ENCODE data around the gene PLEKHG5.

Gene PLEKHG5

DNA sequence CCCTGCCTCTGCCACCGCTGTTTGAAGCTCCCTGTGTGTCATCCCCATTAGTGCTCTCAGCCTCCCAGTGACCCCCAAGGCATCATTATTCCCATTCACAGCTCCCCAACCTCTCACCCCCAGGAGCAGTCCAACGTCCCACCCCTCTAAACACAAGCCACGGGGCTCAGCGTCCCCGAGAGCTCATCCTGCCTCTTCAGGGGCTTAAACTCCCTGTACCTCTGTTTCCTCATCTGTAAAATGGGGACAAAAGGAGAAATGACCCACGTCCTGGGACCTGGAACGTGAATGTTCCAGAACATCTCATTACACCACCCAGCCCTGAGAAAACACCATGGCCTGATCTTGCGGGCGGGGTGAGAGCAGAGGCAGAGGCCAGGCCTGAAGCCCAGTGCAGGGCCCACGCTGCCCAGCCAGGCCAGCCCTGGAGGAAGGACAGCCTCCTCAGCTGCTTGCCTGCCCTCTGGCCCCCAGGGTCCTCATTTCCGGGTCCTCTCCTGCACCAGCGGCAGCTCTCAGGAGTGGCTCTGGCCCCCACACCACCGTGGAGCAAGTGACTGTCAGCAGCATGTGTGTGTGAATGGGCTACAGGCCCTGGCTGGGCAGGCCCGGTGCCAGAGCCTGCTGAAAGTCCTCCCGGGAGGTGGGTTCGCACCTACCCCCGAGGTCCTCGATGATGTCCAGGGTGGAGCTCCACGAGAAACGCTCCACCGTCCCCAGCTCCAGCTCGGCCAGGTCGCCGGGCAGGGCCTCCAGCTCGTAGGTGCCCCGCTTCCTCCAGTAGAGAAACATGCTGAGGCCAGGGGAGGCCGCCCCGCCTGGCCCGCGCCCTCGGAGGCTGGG, 14.1 kb upstream of the PLEKHG5 start:
- Mint-ChIP-seq H3K9me3 (no peaks in the 10 kb centered on the region), H3K4me1 (no peaks in the 10 kb centered on the region), H3K27me3 (peaks cover 3% of the 10 kb centered on the region), H3K27ac (no peak overlapping the region), H3K4me3 (no peak overlapping the region), H3K36me3 (ENCODE audit: low read depth) (no peaks in the 10 kb centered on the region)
- DNase-seq (no peak), ATAC-seq (no peak)

DNA sequence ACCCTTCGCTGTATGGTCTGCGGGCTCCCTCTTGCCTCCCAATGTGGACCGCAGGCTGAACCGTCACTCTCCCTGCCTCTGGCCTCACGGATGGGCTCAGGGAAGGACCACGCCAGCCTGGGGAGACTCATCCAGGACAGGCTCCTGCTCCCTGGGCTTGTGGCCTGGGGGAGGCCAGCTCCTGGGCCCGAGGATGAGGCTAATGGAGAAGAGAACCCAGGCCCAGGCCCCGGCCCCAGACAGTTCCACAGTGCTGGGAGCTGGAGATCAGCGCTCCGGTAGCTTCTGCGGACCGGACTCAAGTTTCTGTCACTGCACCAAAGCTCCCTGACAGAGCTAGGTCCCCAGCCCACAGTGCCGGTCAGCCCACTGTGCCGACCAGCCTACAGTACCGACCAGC, 13.4 kb upstream of the PLEKHG5 start:
- H3K9me3 Mint-ChIP-seq, result no peaks in the 10 kb centered on the region
- H3K36me3 Mint-ChIP-seq (ENCODE audit: low read depth), result no peaks in the 10 kb centered on the region
- no peak overlapping the region for H3K27ac Mint-ChIP-seq
- DNase-seq (no peak), ATAC-seq (no peak)
- H3K27me3 Mint-ChIP-seq, result peaks cover 3% of the 10 kb centered on the region
- H3K4me1 Mint-ChIP-seq, result no peaks in the 10 kb centered on the region
- no peak overlapping the region for H3K4me3 Mint-ChIP-seq

GRCh38 chr1:6503884-6504602, 12.6 kb upstream of the PLEKHG5 start:
- Mint-ChIP-seq H3K4me1 (no peaks in the 10 kb centered on the region), H3K9me3 (no peaks in the 10 kb centered on the region), H3K27ac (no peak overlapping the region), H3K4me3 (no peak overlapping the region), H3K27me3 (peaks cover 3% of the 10 kb centered on the region), H3K36me3 (ENCODE audit: low read depth) (no peaks in the 10 kb centered on the region)
- DNase-seq (no peak), ATAC-seq (no peak)

- peaks cover 7% of the 10 kb centered on the region for H3K4me1 Mint-ChIP-seq
- H3K27ac Mint-ChIP-seq, result no peak overlapping the region
- no peaks in the 10 kb centered on the region for H3K36me3 Mint-ChIP-seq (ENCODE audit: low read depth)
- no peak overlapping the region for H3K4me3 Mint-ChIP-seq
- no peaks in the 10 kb centered on the region for H3K9me3 Mint-ChIP-seq
- ATAC-seq (no peak), DNase-seq (no peak)
- peaks cover 3% of the 10 kb centered on the region for H3K27me3 Mint-ChIP-seq
Observed at GRCh38 chr1:6502000-6502891, 10.8 kb upstream of the PLEKHG5 start.

- no peaks in the 10 kb centered on the region for H3K36me3 Mint-ChIP-seq (ENCODE audit: low read depth)
Observed at GRCh38 chr1:6501279-6501813, 9.9 kb upstream of the PLEKHG5 start.

GRCh38 chr1:6500544-6501278, 9.2 kb upstream of the PLEKHG5 start:
- peaks cover 10% of the 10 kb centered on the region for H3K4me1 Mint-ChIP-seq
- H3K27ac Mint-ChIP-seq, result no peak overlapping the region
- DNase-seq (no peak), ATAC-seq (no peak)
- H3K27me3 Mint-ChIP-seq, result peaks cover 3% of the 10 kb centered on the region
- no peaks in the 10 kb centered on the region for H3K9me3 Mint-ChIP-seq
- no peak overlapping the region for H3K4me3 Mint-ChIP-seq
- H3K36me3 Mint-ChIP-seq (ENCODE audit: low read depth), result no peaks in the 10 kb centered on the region

More at GRCh38 chr1:6501279-6501813, 9.9 kb upstream of the PLEKHG5 start:
- no peak overlapping the region for H3K27ac Mint-ChIP-seq
- DNase-seq (no peak), ATAC-seq (no peak)
- H3K9me3 Mint-ChIP-seq, result no peaks in the 10 kb centered on the region
- H3K4me1 Mint-ChIP-seq, result peaks cover 10% of the 10 kb centered on the region
- no peak overlapping the region for H3K4me3 Mint-ChIP-seq
- peaks cover 3% of the 10 kb centered on the region for H3K27me3 Mint-ChIP-seq

DNA sequence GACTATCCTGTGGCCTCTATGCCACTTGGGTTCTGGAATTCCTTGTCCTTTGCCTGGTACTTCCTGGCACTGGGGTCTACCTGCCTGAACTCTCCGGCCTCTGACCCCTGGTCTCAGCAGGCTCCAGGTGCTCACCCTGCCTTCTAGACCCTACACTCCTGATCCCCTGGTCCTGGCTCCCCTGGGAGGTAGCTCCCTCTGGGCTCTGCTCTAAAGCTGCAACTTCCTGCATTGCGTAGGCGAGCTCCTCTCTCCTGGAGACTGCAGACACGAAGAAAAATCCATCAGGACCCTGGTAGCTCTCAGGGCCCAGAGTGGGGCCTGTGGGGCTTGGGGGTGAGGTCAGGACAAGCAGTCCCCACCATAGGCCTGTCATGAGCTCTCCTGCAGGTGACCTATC, 7.8 kb upstream of the PLEKHG5 start:
- Mint-ChIP-seq H3K9me3 (no peaks in the 10 kb centered on the region), H3K4me1 (peaks cover 10% of the 10 kb centered on the region), H3K27ac (no peak overlapping the region), H3K27me3 (peaks cover 3% of the 10 kb centered on the region), H3K4me3 (no peak overlapping the region), H3K36me3 (ENCODE audit: low read depth) (no peaks in the 10 kb centered on the region)
- no peak for ATAC-seq
- no peak for DNase-seq

DNA sequence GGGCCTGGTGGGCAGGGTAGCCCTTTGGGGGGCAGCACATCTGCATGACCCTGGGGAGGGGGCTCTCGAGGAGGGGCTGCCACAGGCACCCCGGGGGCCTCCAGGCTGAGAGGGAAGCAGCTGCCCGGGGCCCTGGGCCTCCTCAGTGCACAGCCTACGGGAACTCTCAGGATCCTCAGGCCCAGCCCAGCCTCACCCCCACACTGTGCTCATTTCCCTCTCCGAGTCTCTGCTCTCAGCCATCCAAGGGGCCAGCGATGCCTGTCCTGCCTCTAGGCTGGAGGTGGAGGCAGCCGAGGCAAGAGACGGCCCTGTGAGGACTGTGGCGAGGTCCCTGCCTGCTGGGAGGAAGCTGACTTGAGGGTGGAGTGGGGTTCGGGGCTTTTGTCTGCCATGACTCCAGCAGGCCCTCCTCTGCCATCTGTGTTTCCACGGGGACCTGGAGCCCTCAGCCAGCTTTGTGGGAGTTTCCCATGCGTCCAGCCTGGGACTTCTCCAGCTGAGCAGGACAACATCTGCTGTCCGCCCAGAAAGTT, 7.2 kb upstream of the PLEKHG5 start:
- peaks cover 10% of the 10 kb centered on the region for H3K4me1 Mint-ChIP-seq
- H3K36me3 Mint-ChIP-seq (ENCODE audit: low read depth), result no peaks in the 10 kb centered on the region
- DNase-seq (no peak), ATAC-seq (no peak)
- H3K27ac Mint-ChIP-seq, result no peak overlapping the region
- no peaks in the 10 kb centered on the region for H3K9me3 Mint-ChIP-seq
- no peak overlapping the region for H3K4me3 Mint-ChIP-seq
- peaks cover 3% of the 10 kb centered on the region for H3K27me3 Mint-ChIP-seq

DNA sequence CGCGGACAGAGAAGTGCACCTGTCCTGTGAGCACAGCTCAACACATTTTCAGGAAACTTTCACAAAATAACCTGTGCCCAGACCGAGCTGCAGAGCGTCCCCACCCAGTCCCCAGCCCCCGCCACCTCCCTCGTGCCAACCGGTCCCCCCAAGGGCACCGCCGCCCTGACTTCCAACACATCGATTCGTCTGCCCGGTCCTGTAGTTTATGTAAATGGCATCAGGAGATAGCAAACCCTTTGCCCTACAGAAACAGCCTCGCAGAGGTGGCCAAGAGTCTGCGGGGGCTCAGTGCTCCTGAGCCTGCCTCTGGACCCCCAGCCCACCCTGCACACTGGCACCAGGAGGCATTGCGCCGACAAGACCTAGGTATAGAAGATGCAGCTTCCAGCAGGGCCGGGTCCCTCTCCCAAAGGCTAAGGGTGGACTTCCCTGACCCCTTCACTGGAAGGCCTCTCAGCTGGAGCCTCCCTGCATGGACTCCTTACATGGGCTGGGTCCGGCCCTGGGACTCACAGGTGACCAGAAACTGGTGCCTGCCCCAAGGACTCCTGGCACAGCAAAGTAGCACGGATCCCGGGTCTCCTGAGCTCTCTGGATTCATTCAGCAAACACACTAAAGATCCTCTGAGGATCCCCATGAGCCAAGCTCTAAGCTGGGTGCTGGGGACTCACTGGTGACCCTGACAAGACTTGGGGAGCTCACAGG, 6.6 kb upstream of the PLEKHG5 start:
- Mint-ChIP-seq H3K36me3 (ENCODE audit: low read depth) (no peaks in the 10 kb centered on the region), H3K9me3 (no peaks in the 10 kb centered on the region), H3K27me3 (peaks cover 3% of the 10 kb centered on the region), H3K4me3 (peak overlapping the region; percentile 60), H3K4me1 (peaks cover 14% of the 10 kb centered on the region), H3K27ac (no peak overlapping the region)
- no peak for DNase-seq
- ATAC-seq, result no peak

GRCh38 chr1:6497215-6497866, 5.9 kb upstream of the PLEKHG5 start:
- Mint-ChIP-seq H3K27ac (no peak overlapping the region), H3K4me1 (peaks cover 14% of the 10 kb centered on the region), H3K9me3 (no peaks in the 10 kb centered on the region), H3K27me3 (peaks cover 3% of the 10 kb centered on the region), H3K4me3 (peak overlapping the region; percentile 60), H3K36me3 (ENCODE audit: low read depth) (no peaks in the 10 kb centered on the region)
- DNase-seq (peak; percentile 46), ATAC-seq (peak; percentile 35)

DNA sequence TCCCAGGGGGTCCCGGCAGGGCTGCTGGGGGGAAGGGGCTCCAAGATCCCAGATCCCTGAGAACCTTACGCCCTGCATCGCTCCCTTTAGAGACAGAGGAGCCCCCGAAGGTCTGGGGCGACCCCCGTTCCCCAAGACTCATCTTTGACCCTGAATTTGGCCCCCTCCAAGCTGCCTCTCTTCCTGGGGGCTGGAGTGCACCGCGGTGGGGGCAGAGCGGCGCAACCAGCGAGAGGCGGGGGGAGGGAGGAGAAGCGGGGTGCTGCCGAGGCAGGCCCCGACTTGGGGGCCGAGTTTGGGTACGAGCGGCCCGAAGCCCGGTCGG, 5.4 kb upstream of the PLEKHG5 start:
- no peak for ATAC-seq
- no peaks in the 10 kb centered on the region for H3K9me3 Mint-ChIP-seq
- H3K4me1 Mint-ChIP-seq, result peaks cover 15% of the 10 kb centered on the region
- no peak for DNase-seq
- peaks cover 3% of the 10 kb centered on the region for H3K27me3 Mint-ChIP-seq
- H3K27ac Mint-ChIP-seq, result no peak overlapping the region
- H3K4me3 Mint-ChIP-seq, result no peak overlapping the region
- no peaks in the 10 kb centered on the region for H3K36me3 Mint-ChIP-seq (ENCODE audit: low read depth)

DNA sequence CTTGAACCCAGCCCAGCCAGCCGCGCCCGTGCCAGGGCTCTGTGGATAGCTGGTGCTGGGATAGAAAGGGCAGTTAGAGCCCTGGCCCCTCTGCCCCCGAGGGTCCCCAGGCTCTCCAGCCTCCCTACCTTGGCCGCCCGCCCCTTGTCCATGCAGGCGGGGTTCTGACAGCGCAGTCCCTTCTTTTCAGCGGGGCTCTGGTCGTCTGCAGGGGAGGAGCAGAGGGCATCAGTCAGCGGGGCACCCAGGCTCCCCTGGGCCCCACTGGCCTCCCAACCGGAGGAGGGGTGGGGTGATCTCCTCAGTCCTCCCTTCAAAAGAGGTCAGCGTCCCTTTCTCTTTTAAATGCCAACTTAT, 4.9 kb upstream of the PLEKHG5 start:
- H3K27ac Mint-ChIP-seq, result no peak overlapping the region
- H3K9me3 Mint-ChIP-seq, result no peaks in the 10 kb centered on the region
- DNase-seq (no peak), ATAC-seq (no peak)
- H3K4me3 Mint-ChIP-seq, result no peak overlapping the region
- peaks cover 20% of the 10 kb centered on the region for H3K4me1 Mint-ChIP-seq
- peaks cover 3% of the 10 kb centered on the region for H3K27me3 Mint-ChIP-seq
- no peaks in the 10 kb centered on the region for H3K36me3 Mint-ChIP-seq (ENCODE audit: low read depth)

Data from activated naive CD8-positive, alpha-beta T cell treated with anti-CD3 and anti-CD28 coated beads, Interleukin-2, amount 50 U/mL, for 24 hours (primary cell).